BLaER1 (cell line): Measurements from ENCODE around the gene XIAP.
"Not testable (repeated sequence)": the region's sequence is repeated elsewhere in the genome, so short reads cannot be mapped to it uniquely, and the experiment has no call there.

ENCODE experiments used
- H3K27ac ChIP-seq: shearing (Covaris generic); formaldehyde crosslinking; 2 replicates; pipeline ENCODE4 v1.8.1; 2022
- H3K27me3 ChIP-seq: shearing (Covaris generic); formaldehyde crosslinking; 2 replicates; pipeline ENCODE4 v1.8.1; 2022
- H3K36me3 ChIP-seq: shearing (Covaris generic); formaldehyde crosslinking; 2 replicates; pipeline ENCODE4 v1.8.1; 2022
- H3K4me1 ChIP-seq: shearing (Covaris generic); formaldehyde crosslinking; 2 replicates; pipeline ENCODE4 v1.8.1; 2022
- H3K4me2 ChIP-seq: shearing (Covaris generic); formaldehyde crosslinking; 2 replicates; pipeline ENCODE4 v1.8.1; 2022
- H3K4me3 ChIP-seq: shearing (Covaris generic); formaldehyde crosslinking; 2 replicates; pipeline ENCODE4 v1.8.1; 2022
- H3K9ac ChIP-seq: shearing (Covaris generic); formaldehyde crosslinking; 2 replicates; pipeline ENCODE4 v1.8.1; 2022
- H3K9me3 ChIP-seq: shearing (Covaris generic); formaldehyde crosslinking; 2 replicates; pipeline ENCODE4 v1.8.1; 2022
- H4K20me1 ChIP-seq: shearing (Covaris generic); formaldehyde crosslinking; 2 replicates; pipeline ENCODE4 v1.8.1; 2022
- Cebpa-rat ChIP-seq: shearing (Covaris generic); IDR thresholded peaks from 2 replicates; pipeline ENCODE4 v1.8.1; 2022

The XIAP gene

GRCh38 chrX:123835661-123836371, 24.0 kb upstream of the XIAP start:
- 0 out of 2 replicates have a peak, but pooled peaks have one; percentile 23 for TF ChIP-seq Cebpa-rat
- H3K4me2 ChIP-seq = no peak overlapping the region

DNA sequence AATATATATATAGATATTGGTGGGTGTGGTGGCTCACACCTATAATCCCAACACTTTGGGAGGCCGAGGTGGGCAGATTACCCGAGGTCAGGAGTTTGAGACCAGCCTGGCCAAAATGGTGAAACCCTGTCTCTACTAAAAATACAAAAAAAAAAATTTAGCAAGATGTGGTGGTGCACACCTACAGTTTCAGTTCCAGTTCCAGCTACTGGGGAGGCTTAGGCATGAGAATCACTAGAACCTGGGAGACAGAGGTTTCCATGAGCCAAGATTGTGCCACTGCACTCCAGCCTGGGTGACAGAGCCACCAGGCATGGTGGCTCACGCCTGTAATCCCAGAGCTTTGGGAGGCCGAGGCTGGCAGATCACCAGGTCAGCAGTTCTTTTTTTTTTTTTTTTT, 14.7 kb upstream of the XIAP start:
- not testable (repeated sequence) for H3K9me3 ChIP-seq, H3K27ac ChIP-seq, H3K9ac ChIP-seq, H3K4me3 ChIP-seq, H3K4me1 ChIP-seq, H3K27me3 ChIP-seq, H4K20me1 ChIP-seq, H3K36me3 ChIP-seq, H3K4me2 ChIP-seq

More at GRCh38 chrX:123835661-123836371, 24.0 kb upstream of the XIAP start:
- no peaks in the 10 kb centered on the region for H3K9me3 ChIP-seq
- no peak overlapping the region for H3K9ac ChIP-seq
- H3K4me3 ChIP-seq = no peak overlapping the region
- H3K27ac ChIP-seq = no peak overlapping the region
- no peaks in the 10 kb centered on the region for H3K27me3 ChIP-seq
- H3K4me1 ChIP-seq = peaks cover 3% of the 10 kb centered on the region; the same call in 1 of the 2 replicates
- H4K20me1 ChIP-seq = no peaks in the 10 kb centered on the region
- no peaks in the 10 kb centered on the region for H3K36me3 ChIP-seq

GRCh38 chrX:123846577-123847038, 13.2 kb upstream of the XIAP start:
- no peak overlapping the region for H3K27ac ChIP-seq

DNA sequence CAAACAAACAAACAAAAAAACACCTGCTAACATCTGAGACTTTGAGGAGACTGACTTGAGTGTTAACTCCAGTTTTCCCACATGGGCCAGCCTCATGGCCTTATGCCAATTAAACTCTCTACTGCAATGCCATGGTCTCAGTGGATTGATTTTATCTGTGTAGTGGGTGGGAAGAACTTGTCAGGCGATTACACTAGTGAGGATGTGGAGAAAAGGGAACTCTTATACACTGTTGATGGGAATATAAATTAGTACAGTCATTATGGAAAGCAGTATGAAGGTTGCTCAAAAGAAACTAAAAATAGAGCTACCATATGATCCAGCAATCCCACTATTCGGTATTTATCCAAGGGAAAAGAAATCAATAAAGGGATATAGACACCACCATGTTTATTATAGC, 12.8 kb upstream of the XIAP start:
- TF ChIP-seq Cebpa-rat = no peak
- Histone ChIP-seq H3K4me2 (no peak overlapping the region), H3K4me1 (no peaks in the 10 kb centered on the region), H3K27ac (no peak overlapping the region), H3K27me3 (no peaks in the 10 kb centered on the region), H3K9ac (no peak overlapping the region), H3K36me3 (no peaks in the 10 kb centered on the region), H4K20me1 (no peaks in the 10 kb centered on the region), H3K4me3 (no peak overlapping the region), H3K9me3 (no peaks in the 10 kb centered on the region)

More at GRCh38 chrX:123846577-123847038, 13.2 kb upstream of the XIAP start:
- Histone ChIP-seq H3K9ac (no peak overlapping the region), H3K27me3 (no peaks in the 10 kb centered on the region), H3K36me3 (no peaks in the 10 kb centered on the region), H3K4me1 (no peaks in the 10 kb centered on the region), H4K20me1 (no peaks in the 10 kb centered on the region), H3K4me3 (no peak overlapping the region), H3K4me2 (no peak overlapping the region), H3K9me3 (no peaks in the 10 kb centered on the region)
- no peak for TF ChIP-seq Cebpa-rat

DNA sequence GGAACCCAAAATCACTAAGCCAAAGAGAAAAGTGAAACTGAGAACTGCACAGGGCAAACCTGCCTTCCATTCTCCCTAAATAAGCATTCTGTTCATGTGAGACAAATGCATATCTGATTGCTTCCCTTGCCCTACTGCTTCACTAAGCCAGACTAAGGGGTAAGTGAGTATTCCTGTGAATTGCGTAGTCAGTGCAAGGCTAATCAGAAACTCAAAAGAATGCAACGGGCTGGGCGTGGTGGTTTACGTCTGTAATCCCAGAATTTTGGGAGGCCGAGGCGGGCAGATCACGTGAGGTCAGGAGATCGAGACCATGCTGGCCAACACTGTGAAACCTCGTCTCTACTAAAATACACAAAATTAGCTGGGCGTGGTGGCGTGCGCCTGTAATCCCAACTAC, 10.8 kb upstream of the XIAP start:
- no peak overlapping the region for H3K4me2 ChIP-seq
- no peaks in the 10 kb centered on the region for H4K20me1 ChIP-seq
- H3K27me3 ChIP-seq = no peaks in the 10 kb centered on the region
- no peak for TF ChIP-seq Cebpa-rat
- no peak overlapping the region for H3K9ac ChIP-seq
- no peaks in the 10 kb centered on the region for H3K36me3 ChIP-seq
- no peak overlapping the region for H3K4me3 ChIP-seq
- no peaks in the 10 kb centered on the region for H3K9me3 ChIP-seq
- no peak overlapping the region for H3K27ac ChIP-seq
- no peaks in the 10 kb centered on the region for H3K4me1 ChIP-seq

DNA sequence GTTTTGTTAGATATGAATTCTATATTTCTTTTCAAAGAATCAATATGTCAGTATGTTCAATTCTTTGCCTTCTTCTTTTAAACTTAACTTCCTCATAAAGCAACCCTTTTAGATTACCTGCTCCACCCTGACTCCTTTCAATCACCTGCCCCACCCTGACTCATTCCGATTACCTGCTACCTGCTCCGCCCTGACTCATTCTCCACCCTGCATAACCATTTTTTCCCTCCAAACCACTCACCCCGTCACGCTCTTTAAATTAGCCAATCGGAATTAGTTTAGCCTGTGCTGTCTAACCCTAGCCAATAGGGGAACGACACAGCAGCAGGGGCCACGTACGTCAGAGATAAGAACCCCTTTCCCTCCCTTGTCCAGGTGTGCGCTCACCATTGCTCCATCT, 9.9 kb upstream of the XIAP start:
- not testable (repeated sequence) for H4K20me1 ChIP-seq, H3K9me3 ChIP-seq, H3K4me1 ChIP-seq, H3K27me3 ChIP-seq, H3K9ac ChIP-seq, H3K4me3 ChIP-seq, H3K36me3 ChIP-seq, H3K4me2 ChIP-seq, H3K27ac ChIP-seq

- no peak for TF ChIP-seq Cebpa-rat
- H4K20me1 ChIP-seq = no peaks in the 10 kb centered on the region
- no peaks in the 10 kb centered on the region for H3K36me3 ChIP-seq
- no peak overlapping the region for H3K4me2 ChIP-seq
- H3K4me3 ChIP-seq = no peak overlapping the region
- H3K4me1 ChIP-seq = no peaks in the 10 kb centered on the region
- no peak overlapping the region for H3K9ac ChIP-seq
- H3K27ac ChIP-seq = no peak overlapping the region
- H3K27me3 ChIP-seq = no peaks in the 10 kb centered on the region
- H3K9me3 ChIP-seq = no peaks in the 10 kb centered on the region
Measured at GRCh38 chrX:123851079-123851478, 8.8 kb upstream of the XIAP start.

DNA sequence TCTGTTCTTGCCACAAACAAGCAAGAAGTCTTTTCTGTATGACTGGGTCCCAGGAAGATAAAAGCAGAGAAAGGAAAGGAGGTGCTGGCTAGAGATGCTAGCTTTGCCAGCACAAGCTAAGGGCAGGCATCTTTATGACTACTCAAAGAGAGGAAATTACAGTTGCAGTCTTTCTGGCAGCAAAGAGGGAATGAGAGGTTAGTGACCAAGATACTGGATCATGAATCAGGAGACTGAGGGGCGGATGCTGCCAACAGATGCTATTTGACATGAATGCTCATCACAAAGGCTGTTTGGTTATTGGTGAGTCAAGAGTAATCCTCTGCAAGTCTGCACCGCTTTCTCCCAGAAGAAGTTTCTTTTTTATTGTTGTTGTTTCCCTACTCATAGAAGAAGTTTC, 5.5 kb upstream of the XIAP start:
- H3K4me2 ChIP-seq = no peak overlapping the region
- H3K27me3 ChIP-seq = no peaks in the 10 kb centered on the region
- H3K36me3 ChIP-seq = no peaks in the 10 kb centered on the region
- no peak for TF ChIP-seq Cebpa-rat
- no peak overlapping the region for H3K27ac ChIP-seq
- H3K9ac ChIP-seq = no peak overlapping the region
- no peaks in the 10 kb centered on the region for H3K9me3 ChIP-seq
- H3K4me3 ChIP-seq = no peak overlapping the region
- no peaks in the 10 kb centered on the region for H4K20me1 ChIP-seq
- H3K4me1 ChIP-seq = 0 out of 2 replicates have a peak, but pooled peaks cover 3% of the 10 kb centered on the region

GRCh38 chrX:123859409-123859845, 426 bp upstream of the XIAP start:
- Histone ChIP-seq H3K27me3 (no peaks in the 10 kb centered on the region), H4K20me1 (no peaks in the 10 kb centered on the region), H3K9me3 (no peaks in the 10 kb centered on the region), H3K36me3 (no peaks in the 10 kb centered on the region), H3K4me3 (peak overlapping the region; percentile 72), H3K27ac (peak overlapping the region; percentile 85), H3K9ac (peak overlapping the region; percentile 83), H3K4me1 (0 out of 2 replicates have a peak, but pooled peaks cover 3% of the 10 kb centered on the region), H3K4me2 (peak overlapping the region; percentile 62)
- TF ChIP-seq Cebpa-rat = no peak

DNA sequence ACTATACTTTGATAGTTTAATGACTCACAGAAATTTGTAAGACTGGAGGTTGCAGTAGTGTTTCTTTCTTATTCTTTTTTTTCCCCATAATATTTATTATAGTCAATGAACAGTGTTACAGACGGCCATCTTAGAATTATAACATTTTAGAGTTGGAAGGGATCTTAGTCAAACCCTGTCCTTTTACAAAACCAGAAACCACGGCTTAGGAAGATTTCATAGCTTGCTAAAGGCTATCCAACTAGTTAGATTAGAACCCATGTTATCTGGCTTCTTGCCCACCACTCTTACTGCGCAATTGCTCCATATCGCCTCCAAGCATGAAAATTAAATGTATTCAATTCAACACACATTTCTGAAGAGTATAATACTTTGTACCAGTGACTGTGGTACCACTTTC, 1.1 kb downstream of the XIAP start:
- peak overlapping the region; percentile 85 for H3K27ac ChIP-seq
- peak overlapping the region; percentile 83 for H3K9ac ChIP-seq
- 0 out of 2 replicates have a peak, but pooled peaks cover 4% of the 10 kb centered on the region for H3K36me3 ChIP-seq
- 0 out of 2 replicates have a peak, but pooled peaks cover 3% of the 10 kb centered on the region for H3K4me1 ChIP-seq
- H3K4me2 ChIP-seq = peak overlapping the region; percentile 65
- no peaks in the 10 kb centered on the region for H3K9me3 ChIP-seq
- TF ChIP-seq Cebpa-rat = no peak
- H4K20me1 ChIP-seq = no peaks in the 10 kb centered on the region
- peak overlapping the region; percentile 72 for H3K4me3 ChIP-seq
- no peaks in the 10 kb centered on the region for H3K27me3 ChIP-seq
